B cell (primary cell): Measurements from ENCODE around the gene SLC44A4.

Experiments used
- EZH2 ChIP-seq: IDR thresholded peaks from 2 replicates; pipeline ENCODE4 v1.6.1; 2012; ENCODE audit warnings: borderline replicate concordance, low read depth, mild to moderate bottlenecking, moderate library complexity, low read length; ENCODE audit not compliant: insufficient read depth, poor library complexity, severe bottlenecking
- TF ChIP-seq, protein P1 (sequence below): fragments of 200-600 bp; IDR thresholded peaks from one replicate; pipeline ENCODE4 v1.8.0; 2022; ENCODE audit warnings: antibody characterized with exemption, mild to moderate bottlenecking

DNA sequence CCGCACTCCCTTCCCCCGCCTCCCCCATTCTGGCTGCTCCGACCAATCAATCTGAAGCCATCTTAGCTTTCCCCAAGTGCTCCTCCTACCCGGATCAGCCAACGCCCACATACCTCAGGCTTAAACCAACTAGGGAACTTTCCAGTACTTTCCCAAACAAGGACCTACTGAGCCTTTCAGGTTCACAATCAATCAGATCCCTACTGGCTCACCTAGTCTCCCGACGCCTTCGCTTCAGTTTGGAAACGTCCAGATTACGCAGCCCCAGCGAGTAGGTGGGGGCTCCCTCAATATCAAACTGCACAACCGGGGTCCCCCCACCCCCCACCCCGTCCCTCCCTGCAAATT lies 64.1 kb downstream of the SLC44A4 start:
- TF ChIP-seq, protein P1, sequence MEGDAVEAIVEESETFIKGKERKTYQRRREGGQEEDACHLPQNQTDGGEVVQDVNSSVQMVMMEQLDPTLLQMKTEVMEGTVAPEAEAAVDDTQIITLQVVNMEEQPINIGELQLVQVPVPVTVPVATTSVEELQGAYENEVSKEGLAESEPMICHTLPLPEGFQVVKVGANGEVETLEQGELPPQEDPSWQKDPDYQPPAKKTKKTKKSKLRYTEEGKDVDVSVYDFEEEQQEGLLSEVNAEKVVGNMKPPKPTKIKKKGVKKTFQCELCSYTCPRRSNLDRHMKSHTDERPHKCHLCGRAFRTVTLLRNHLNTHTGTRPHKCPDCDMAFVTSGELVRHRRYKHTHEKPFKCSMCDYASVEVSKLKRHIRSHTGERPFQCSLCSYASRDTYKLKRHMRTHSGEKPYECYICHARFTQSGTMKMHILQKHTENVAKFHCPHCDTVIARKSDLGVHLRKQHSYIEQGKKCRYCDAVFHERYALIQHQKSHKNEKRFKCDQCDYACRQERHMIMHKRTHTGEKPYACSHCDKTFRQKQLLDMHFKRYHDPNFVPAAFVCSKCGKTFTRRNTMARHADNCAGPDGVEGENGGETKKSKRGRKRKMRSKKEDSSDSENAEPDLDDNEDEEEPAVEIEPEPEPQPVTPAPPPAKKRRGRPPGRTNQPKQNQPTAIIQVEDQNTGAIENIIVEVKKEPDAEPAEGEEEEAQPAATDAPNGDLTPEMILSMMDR, result no peak
- TF ChIP-seq EZH2, result no peak
